Measurements from ENCODE around the gene MESP2.

MESP2 gene

DNA sequence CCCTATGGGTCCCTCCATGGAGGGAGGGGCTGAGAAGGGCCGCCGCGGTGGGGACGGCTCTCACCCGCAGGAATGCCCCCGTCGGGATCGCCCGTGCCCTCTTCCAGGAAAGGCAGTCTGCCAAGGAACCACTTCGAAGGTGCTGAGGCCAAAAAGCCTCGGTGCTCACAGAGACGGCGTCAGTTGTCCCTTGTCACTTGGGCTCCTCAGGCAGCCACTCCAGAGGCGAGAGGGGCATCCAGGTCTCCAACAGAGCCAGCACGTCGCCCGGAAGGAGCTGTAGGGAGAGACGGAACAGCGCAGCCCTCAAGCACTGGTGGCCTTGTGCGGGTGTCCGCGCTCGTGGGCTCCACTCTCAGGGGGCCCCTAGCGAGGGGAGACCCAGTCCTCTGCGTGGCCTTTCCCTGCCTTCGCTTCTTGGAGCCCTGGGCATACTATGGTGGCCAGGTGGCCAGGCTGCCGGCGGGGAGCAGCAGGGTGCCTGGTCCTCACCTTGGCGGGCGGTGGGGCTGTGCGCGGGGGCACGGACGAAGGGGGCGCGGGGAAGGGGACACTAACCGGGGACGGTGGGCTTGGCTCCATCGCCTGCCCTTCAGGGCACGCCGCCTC lies 26.1 kb upstream of the MESP2 start:
- DNase-seq (ENCODE audit: low spot score) = no peak
- TF ChIP-seq, protein P1, sequence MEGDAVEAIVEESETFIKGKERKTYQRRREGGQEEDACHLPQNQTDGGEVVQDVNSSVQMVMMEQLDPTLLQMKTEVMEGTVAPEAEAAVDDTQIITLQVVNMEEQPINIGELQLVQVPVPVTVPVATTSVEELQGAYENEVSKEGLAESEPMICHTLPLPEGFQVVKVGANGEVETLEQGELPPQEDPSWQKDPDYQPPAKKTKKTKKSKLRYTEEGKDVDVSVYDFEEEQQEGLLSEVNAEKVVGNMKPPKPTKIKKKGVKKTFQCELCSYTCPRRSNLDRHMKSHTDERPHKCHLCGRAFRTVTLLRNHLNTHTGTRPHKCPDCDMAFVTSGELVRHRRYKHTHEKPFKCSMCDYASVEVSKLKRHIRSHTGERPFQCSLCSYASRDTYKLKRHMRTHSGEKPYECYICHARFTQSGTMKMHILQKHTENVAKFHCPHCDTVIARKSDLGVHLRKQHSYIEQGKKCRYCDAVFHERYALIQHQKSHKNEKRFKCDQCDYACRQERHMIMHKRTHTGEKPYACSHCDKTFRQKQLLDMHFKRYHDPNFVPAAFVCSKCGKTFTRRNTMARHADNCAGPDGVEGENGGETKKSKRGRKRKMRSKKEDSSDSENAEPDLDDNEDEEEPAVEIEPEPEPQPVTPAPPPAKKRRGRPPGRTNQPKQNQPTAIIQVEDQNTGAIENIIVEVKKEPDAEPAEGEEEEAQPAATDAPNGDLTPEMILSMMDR (IDR thresholded peaks at IDR 0.05; ENCODE audit: extremely low read depth, missing control alignments) = no peak

DNA sequence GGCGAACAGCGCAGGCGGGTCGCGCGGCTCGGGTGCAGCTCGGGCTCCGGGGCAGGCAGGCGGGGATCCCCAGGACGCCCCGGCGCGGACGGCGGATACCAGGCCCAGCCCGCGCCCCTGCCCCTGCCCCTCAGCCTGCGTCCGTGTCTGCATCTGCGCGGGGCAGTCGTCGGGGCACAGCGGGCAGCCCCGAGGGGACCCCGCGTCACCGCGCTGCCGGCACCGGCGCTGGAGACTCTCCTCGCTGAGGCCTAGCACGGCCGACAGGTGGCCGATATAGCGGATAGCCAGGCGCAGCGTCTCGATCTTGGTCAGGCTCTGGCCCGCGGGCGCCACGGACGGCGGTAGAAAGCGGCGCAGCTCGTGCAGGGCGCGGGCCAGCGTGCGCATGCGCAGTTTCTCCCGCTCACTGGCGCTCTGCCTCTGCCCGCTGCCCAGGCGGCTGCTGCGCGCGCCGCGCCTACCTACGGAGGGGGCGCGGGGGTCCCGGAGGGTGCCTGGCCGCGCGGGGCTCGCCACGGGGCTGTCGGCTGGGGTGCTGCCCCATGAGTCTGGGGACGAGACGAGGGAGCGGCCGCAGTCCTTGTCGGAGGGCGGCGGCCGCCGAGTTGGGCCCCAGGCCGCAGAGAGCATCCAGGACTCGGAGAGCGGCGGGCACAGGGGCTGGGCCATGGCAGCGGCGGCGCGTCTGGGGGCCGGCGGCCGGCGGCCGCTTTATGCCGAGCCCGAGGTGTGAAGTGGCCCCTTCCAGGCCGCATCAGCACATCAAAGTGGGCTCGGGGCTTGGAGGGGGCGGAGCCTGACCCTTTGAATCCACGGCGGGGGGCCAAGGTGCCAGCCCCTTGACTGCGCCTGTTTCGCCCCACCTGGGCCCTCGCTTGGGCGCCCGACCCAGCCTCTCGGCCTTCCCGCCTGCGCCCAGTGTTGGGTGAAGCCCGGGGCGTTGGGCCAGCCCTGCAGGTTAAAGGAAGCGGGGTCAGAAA lies 25.3 kb upstream of the MESP2 start, which contains the start of gene MESP1:
MESP1 (minus strand) TSS at position 690 of the 983 bp plus-strand sequence; CDS start at position 672, 18 bp downstream.
- DNase-seq (ENCODE audit: low spot score) = peak; percentile 99
- TF ChIP-seq, protein P1 (IDR thresholded peaks at IDR 0.05; ENCODE audit: extremely low read depth, missing control alignments) = peak; percentile 42

DNA sequence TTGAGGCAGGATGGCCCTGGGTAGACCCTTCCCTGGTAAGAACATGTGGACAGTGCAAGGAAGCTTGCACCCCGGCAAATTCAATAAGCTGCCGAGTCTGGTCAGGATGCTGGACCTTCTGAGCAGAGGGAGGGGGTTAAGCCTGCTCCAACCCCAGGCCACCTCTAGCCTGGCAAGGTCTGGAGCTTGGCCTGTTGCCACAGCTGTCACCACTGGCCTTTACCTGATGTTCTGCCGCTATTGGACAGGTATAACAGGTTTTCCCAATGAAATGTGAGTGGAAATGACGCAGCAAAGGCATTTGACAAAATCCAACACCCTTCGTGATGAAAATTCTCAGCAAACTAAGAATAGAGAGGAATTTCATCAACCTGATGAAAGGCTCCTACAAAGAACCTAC lies 24.4 kb upstream of the MESP2 start:
- TF ChIP-seq, protein P1 (IDR thresholded peaks at IDR 0.05; ENCODE audit: extremely low read depth, missing control alignments) = no peak
- no peak for DNase-seq (ENCODE audit: low spot score)

DNA sequence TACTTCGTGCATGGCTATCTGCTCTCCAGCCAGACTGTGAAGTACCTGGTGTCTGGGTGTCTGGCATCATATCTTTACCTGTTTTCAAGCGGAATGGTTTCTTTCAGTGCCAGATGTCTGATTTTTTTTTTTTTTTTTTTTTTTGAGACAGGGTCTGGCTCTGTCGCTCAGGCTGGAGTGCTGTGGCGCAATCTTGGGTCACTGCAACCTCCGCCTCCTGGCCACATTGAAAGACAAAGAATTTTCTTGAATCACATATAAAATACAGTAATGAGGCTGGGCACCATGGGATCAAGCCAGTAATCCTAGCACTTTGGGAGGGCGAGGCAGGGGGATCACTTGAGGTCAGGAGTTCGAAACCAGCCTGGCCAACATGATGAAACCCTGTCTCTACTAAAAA lies 22.3 kb upstream of the MESP2 start:
- TF ChIP-seq, protein P1 (IDR thresholded peaks at IDR 0.05; ENCODE audit: extremely low read depth, missing control alignments) = no peak
- no peak for DNase-seq (ENCODE audit: low spot score)

DNA sequence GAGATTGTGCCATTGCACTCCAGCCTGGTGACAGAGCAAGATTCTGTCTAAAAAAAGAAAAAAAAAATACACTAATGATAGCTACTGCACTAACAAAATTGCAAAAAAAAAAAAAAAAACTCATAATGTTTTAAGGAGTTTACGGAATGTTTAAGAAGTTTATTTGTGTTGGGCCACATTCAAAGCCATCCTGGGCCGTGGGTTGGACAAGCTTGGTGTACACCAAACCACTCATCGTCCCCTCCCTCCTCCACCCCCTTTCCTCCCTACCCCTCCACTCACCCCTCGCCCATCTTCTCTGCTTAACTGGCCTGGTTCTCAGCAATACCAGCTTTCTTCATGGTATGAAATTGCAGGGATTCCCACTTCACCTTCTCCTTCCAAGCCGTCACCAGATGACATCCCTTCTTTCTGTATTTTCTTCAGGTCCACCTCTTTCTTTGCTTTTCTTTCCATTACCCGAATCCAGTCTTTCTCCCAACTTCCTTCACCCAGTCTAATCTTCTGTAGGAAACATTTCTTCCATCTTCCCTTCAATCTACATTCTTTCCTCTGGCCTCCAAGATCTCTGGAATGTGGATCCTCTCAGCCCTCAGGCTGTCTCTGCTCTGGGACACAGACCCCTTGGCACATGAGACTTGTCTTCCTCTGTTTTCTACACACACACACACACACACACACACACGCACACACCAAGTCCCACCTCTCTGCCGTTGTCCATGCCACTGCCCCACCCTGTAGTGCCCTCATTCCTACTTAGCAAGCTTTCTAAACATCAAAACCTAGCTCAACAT lies 21.6 kb upstream of the MESP2 start:
- no peak for DNase-seq (ENCODE audit: low spot score)

DNA sequence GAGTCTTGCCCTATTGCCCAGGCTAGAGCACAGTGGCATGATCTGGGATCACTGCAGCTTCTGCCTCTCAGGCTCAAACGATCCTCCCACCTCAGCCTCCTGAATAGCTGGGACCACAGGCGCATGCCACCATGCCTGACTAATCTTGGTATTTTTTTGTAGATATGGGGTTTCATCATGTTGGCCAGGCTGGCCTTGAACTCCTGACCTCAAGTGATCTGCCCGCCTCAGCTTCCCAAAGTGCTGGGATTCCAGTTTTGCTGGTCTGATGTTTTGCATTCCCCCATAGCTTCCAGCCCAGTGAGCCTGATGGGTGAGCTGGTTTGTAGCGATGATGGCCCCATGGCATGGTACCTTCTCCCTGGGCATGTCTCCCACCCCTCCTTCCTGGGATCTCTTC lies 20.4 kb upstream of the MESP2 start:
- TF ChIP-seq, protein P1 (IDR thresholded peaks at IDR 0.05; ENCODE audit: extremely low read depth, missing control alignments) = no peak
- no peak for DNase-seq (ENCODE audit: low spot score)

More for the DNA sequence above, 21.6 kb upstream of the MESP2 start:
- TF ChIP-seq, protein P1 (IDR thresholded peaks at IDR 0.05; ENCODE audit: extremely low read depth, missing control alignments) = no peak
